ENCODE results near the gene CEP152.

GRCh38 chr15:48814286-48814685, 3.4 kb upstream of the CEP152 start:
- TF ChIP-seq CTCF (tag by site-specific recombination; IDR thresholded peaks at IDR 0.05), result no peak
- no peak for TF ChIP-seq ZFP37 (tag by site-specific recombination; IDR thresholded peaks at IDR 0.05)
- TF ChIP-seq ZNF121 (tag by site-specific recombination; IDR thresholded peaks at IDR 0.05), result no peak
- no peak for TF ChIP-seq ZNF777 (tag by site-specific recombination; IDR thresholded peaks at IDR 0.05; ENCODE audit: borderline replicate concordance)
- no peak for TF ChIP-seq ZBTB17 (tag by site-specific recombination; IDR thresholded peaks at IDR 0.05)
- no peak for TF ChIP-seq ZNF610 (tag by site-specific recombination; IDR thresholded peaks at IDR 0.05; ENCODE audit: borderline replicate concordance)
- TF ChIP-seq ZNF629 (tag by site-specific recombination; IDR thresholded peaks at IDR 0.05), result no peak
- TF ChIP-seq YY1 (tag by site-specific recombination; IDR thresholded peaks at IDR 0.05), result no peak
- no peak for TF ChIP-seq ZNF239 (tag by site-specific recombination; IDR thresholded peaks at IDR 0.05)
- TF ChIP-seq ZNF366 (tag by site-specific recombination; conservative IDR thresholded peaks at IDR 0.05), result no peak
- TF ChIP-seq ZNF169 (tag by site-specific recombination; IDR thresholded peaks at IDR 0.05), result no peak
- TF ChIP-seq ZSCAN30 (tag by site-specific recombination; IDR thresholded peaks at IDR 0.05), result no peak
- no peak for TF ChIP-seq ZBTB6 (tag by site-specific recombination; IDR thresholded peaks at IDR 0.05)

All from HEK293 (cell line).